Measurements from ENCODE around the gene DAB2IP.

Gene DAB2IP

GRCh38 chr9:121656941-121657470 is 5.6 kb downstream of the DAB2IP start:
- no peak for DNase-seq (ENCODE audit: low read depth, low spot score)
- no peak overlapping the region for H3K4me3 ChIP-seq (ENCODE audit: low read length)

GRCh38 chr9:121658166-121658565 is 6.7 kb downstream of the DAB2IP start:
- H3K4me3 ChIP-seq (ENCODE audit: low read length), result no peak overlapping the region
- DNase-seq (ENCODE audit: low read depth, low spot score), result no peak

GRCh38 chr9:121658591-121658990 is 7.2 kb downstream of the DAB2IP start:
- no peak for DNase-seq (ENCODE audit: low read depth, low spot score)

GRCh38 chr9:121660367-121660766 is 8.9 kb downstream of the DAB2IP start:
- no peak for DNase-seq (ENCODE audit: low read depth, low spot score)
- H3K4me3 ChIP-seq (ENCODE audit: low read length), result no peak overlapping the region

More at GRCh38 chr9:121658591-121658990, 7.2 kb downstream of the DAB2IP start:
- no peak overlapping the region for H3K4me3 ChIP-seq (ENCODE audit: low read length)

- no peak for DNase-seq (ENCODE audit: low read depth, low spot score)
- H3K4me3 ChIP-seq (ENCODE audit: low read length), result no peak overlapping the region
These were observed 9.4 kb downstream of the DAB2IP start for GRCh38 chr9:121660876-121661275.

- H3K4me3 ChIP-seq (ENCODE audit: low read length), result no peak overlapping the region
- DNase-seq (ENCODE audit: low read depth, low spot score), result no peak
These were observed 9.9 kb downstream of the DAB2IP start for GRCh38 chr9:121661328-121661727.

- no peak overlapping the region for H3K4me3 ChIP-seq (ENCODE audit: low read length)
- DNase-seq (ENCODE audit: low read depth, low spot score), result no peak
These were observed 10.9 kb downstream of the DAB2IP start for GRCh38 chr9:121662359-121662758.

- H3K4me3 ChIP-seq (ENCODE audit: low read length), result no peak overlapping the region
- no peak for DNase-seq (ENCODE audit: low read depth, low spot score)
These were observed 11.6 kb downstream of the DAB2IP start for GRCh38 chr9:121662891-121663580.

- no peak overlapping the region for H3K4me3 ChIP-seq (ENCODE audit: low read length)
- DNase-seq (ENCODE audit: low read depth, low spot score), result no peak
These were observed 12.2 kb downstream of the DAB2IP start for GRCh38 chr9:121663591-121663990.

- no peak for DNase-seq (ENCODE audit: low read depth, low spot score)
These were observed 14.9 kb downstream of the DAB2IP start for GRCh38 chr9:121666294-121666693.

GRCh38 chr9:121667214-121667613 is 15.8 kb downstream of the DAB2IP start:
- no peak overlapping the region for H3K4me3 ChIP-seq (ENCODE audit: low read length)
- no peak for DNase-seq (ENCODE audit: low read depth, low spot score)

More at GRCh38 chr9:121666294-121666693, 14.9 kb downstream of the DAB2IP start:
- H3K4me3 ChIP-seq (ENCODE audit: low read length), result no peak overlapping the region

- DNase-seq (ENCODE audit: low read depth, low spot score), result no peak
- H3K4me3 ChIP-seq (ENCODE audit: low read length), result no peak overlapping the region
These were observed 16.5 kb downstream of the DAB2IP start for GRCh38 chr9:121667890-121668289.

GRCh38 chr9:121670431-121670830 is 19.0 kb downstream of the DAB2IP start:
- DNase-seq (ENCODE audit: low read depth, low spot score), result no peak
- H3K4me3 ChIP-seq (ENCODE audit: low read length), result no peak overlapping the region

- DNase-seq (ENCODE audit: low read depth, low spot score), result no peak
These were observed 20.2 kb downstream of the DAB2IP start for GRCh38 chr9:121671612-121672155.

GRCh38 chr9:121672213-121672612 is 20.8 kb downstream of the DAB2IP start:
- DNase-seq (ENCODE audit: low read depth, low spot score), result no peak
- H3K4me3 ChIP-seq (ENCODE audit: low read length), result no peak overlapping the region

More at GRCh38 chr9:121671612-121672155, 20.2 kb downstream of the DAB2IP start:
- no peak overlapping the region for H3K4me3 ChIP-seq (ENCODE audit: low read length)

GRCh38 chr9:121672986-121673385 is 21.6 kb downstream of the DAB2IP start:
- no peak overlapping the region for H3K4me3 ChIP-seq (ENCODE audit: low read length)
- no peak for DNase-seq (ENCODE audit: low read depth, low spot score)

GRCh38 chr9:121673576-121673975 is 22.1 kb downstream of the DAB2IP start:
- DNase-seq (ENCODE audit: low read depth, low spot score), result no peak
- H3K4me3 ChIP-seq (ENCODE audit: low read length), result no peak overlapping the region

GRCh38 chr9:121674017-121674416 is 22.6 kb downstream of the DAB2IP start:
- no peak for DNase-seq (ENCODE audit: low read depth, low spot score)
- H3K4me3 ChIP-seq (ENCODE audit: low read length), result no peak overlapping the region

GRCh38 chr9:121674952-121675351 is 23.5 kb downstream of the DAB2IP start:
- DNase-seq (ENCODE audit: low read depth, low spot score), result no peak
- no peak overlapping the region for H3K4me3 ChIP-seq (ENCODE audit: low read length)

- no peak for DNase-seq (ENCODE audit: low read depth, low spot score)
- H3K4me3 ChIP-seq (ENCODE audit: low read length), result no peak overlapping the region
These were observed 23.9 kb downstream of the DAB2IP start for GRCh38 chr9:121675381-121675780.
